ENCODE data around the gene PCNA.

PCNA gene

DNA sequence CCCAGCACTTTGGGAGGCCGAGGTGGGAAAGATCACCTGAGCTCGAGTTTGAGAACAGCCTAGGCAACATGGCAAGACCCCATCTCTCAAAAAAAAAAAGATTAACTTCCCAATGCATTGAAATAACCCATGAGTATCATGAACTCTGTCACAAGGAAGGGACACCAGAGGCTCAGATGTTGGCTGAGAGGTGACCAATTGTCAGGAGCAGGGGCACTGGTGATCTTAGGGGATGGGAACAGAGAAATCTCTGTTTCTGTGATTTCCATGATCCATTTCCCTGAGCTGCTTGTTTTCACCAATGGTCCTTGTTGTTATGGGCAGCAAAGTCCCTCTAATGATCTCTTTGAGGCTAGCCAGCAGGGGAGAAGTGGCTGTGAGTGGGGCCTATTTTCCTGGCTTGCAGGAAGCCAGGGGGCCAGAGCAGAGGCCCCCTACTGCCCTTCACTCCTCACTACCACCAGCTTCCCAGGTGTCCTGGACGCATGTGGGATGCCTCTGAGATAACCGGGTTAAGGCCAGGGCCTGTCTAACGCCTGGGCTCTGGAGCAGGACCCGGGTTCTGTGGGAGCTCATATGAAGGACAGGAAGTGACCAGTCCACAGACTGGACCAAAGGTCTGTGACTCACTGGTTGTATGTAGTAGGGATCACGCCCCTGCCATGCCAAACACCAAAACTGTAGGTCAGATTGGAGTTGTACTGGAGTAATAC lies 54.4 kb downstream of the PCNA start:
- no peak for DNase-seq (ENCODE audit: low read depth)
